ENCODE data around the gene ENTREP1. TPM values are rescaled to one million over a fixed set of nuclear protein-coding genes. Genes with fewer than 3 reads are reported as not detected.

Gene ENTREP1
- polyA plus RNA-seq, 1 of the 3 experiments (the other 2 are of a cell fraction): not detected

- Histone ChIP-seq H3K4me1 (ENCODE audit: control insufficient read depth in 1 of 2, insufficient read depth in 2 of 2, low read depth in 1 of 2, low read length in 1 of 2) (no peaks in the 10 kb centered on the region; a peak in 1 of 4 replicates), H3K4me3 (ENCODE audit: low read depth in 2 of 2, low read length in 1 of 2) (no peak overlapping the region), H3K4me2 (no peak overlapping the region), H4K20me1 (ENCODE audit: insufficient read depth) (no peaks in the 10 kb centered on the region), H3K9me3 (no peaks in the 10 kb centered on the region), H3K27me3 (ENCODE audit: insufficient read depth) (no peaks in the 10 kb centered on the region), H3K36me3 (replicated peaks in 1 of 2; ENCODE audit: control insufficient read depth in 1 of 2, insufficient read depth in 2 of 2, low read length in 1 of 2) (no peaks in the 10 kb centered on the region), H3K79me2 (ENCODE audit: insufficient read depth) (no peaks in the 10 kb centered on the region), H3F3A (replicated peaks; ENCODE audit: insufficient read depth) (no peaks in the 10 kb centered on the region), H3K27ac (ENCODE audit: low read depth in 2 of 2, low read length in 1 of 2) (no peak overlapping the region), H2AFZ (ENCODE audit: low read depth) (no peak overlapping the region), H3K9ac (no peak overlapping the region), H3K9me2 (no peaks in the 10 kb centered on the region)
- POLR2A ChIA-PET: interaction anchor here (0.6 kb wide), 1 partner anchor 859 kb away, joined by 3 read pairs; no protein-coding TSS in a partner anchor
- DNase-seq: no peak
- TF ChIP-seq EZH2phosphoT487 (IDR thresholded peaks at IDR 0.05; ENCODE audit: borderline replicate concordance, low read depth) (no peak), ELF1 (IDR thresholded peaks at IDR 0.05) (no peak), TCF12 (IDR thresholded peaks at IDR 0.05) (no peak), USF2 (IDR thresholded peaks at IDR 0.05; ENCODE audit: borderline replicate concordance, low read depth, low read length) (no peak)
- CTCF ChIA-PET: interaction anchor here (1.0 to 1.5 kb wide), 3 partner anchors 10 to 695 kb away, joined by 3 read pairs; no protein-coding TSS in a partner anchor
- 92% methylated on average over 3 of the region's 3 CpGs for WGBS (ENCODE audit: low lambda C conversion rate)
Observed at GRCh38 chr9:69411246-69411645, 86.2 kb downstream of the ENTREP1 start.

DNA sequence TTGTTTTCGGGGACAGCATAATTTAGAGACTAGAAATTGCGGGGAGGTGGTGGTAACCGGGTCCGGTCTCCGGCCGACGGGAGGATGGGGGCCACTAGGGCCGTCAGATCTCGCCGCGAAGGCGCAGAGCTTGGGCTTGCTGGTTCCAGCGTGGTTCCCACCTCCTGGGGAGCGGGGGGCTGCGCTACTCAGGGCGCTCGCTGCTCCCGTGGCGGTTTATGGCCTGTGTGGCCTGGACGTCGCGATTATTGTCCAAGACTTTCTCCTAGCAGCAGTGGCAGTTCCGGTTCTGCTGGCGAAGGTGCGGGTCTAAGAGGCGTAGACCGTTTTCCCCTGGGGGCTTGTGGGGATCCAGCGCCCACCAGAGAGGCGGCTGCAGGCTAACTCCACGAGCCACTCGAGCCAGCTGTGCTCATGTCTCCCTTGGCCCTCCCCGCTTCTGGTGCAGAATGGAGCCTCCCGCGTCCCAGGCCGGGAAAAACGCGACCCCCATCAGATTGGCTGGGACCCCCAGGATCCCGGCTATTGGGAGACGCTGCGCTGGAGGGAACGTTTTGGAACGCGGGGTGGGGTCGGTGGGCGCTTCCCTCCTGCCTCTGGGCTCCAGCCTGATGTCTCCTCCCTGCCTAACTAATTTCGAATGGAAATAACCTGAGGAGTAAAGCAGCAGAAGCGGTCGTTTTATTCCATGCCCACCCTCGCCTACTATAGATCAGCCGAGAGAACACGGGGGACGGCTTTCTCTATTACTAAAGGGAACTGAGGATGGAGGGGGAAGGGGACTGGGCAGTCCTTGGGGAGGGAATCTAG, 87.1 kb downstream of the ENTREP1 start:
- ChIA-PET POLR2A (no interaction called here), CTCF (interaction anchor here (1.0 to 1.6 kb wide), 6 partner anchors 9 to 694 kb away, joined by 3 to 14 read pairs (median 4); no protein-coding TSS in a partner anchor)
- no peaks in the 10 kb centered on the region for H3K9me2 ChIP-seq
- H3K9ac ChIP-seq: no peak overlapping the region
- H3K4me1 ChIP-seq (ENCODE audit: control insufficient read depth in 1 of 2, insufficient read depth in 2 of 2, low read depth in 1 of 2, low read length in 1 of 2): no peaks in the 10 kb centered on the region; a peak in 1 of 4 replicates
- H3K27ac ChIP-seq (ENCODE audit: low read depth in 2 of 2, low read length in 1 of 2): no peak overlapping the region
- peak; percentile 27 for DNase-seq
- no peak overlapping the region for H3K4me3 ChIP-seq (ENCODE audit: low read depth in 2 of 2, low read length in 1 of 2)
- H3K36me3 ChIP-seq (replicated peaks in 1 of 2; ENCODE audit: control insufficient read depth in 1 of 2, insufficient read depth in 2 of 2, low read length in 1 of 2): no peaks in the 10 kb centered on the region
- WGBS (ENCODE audit: low lambda C conversion rate): 82% methylated on average over 33 of the region's 52 CpGs
- TF ChIP-seq RXRA (IDR thresholded peaks at IDR 0.05; ENCODE audit: borderline replicate concordance, low read depth): no peak
- no peak for TF ChIP-seq EZH2phosphoT487 (IDR thresholded peaks at IDR 0.05; ENCODE audit: borderline replicate concordance, low read depth)
- no peak for TF ChIP-seq NFIC (IDR thresholded peaks at IDR 0.05; ENCODE audit: borderline replicate concordance)
- no peak for TF ChIP-seq RFX5 (IDR thresholded peaks at IDR 0.05; ENCODE audit: low read length)
- no peak for TF ChIP-seq POLR2AphosphoS5 (IDR thresholded peaks at IDR 0.05; ENCODE audit: low read depth, low read length)
- TF ChIP-seq, protein P1, sequence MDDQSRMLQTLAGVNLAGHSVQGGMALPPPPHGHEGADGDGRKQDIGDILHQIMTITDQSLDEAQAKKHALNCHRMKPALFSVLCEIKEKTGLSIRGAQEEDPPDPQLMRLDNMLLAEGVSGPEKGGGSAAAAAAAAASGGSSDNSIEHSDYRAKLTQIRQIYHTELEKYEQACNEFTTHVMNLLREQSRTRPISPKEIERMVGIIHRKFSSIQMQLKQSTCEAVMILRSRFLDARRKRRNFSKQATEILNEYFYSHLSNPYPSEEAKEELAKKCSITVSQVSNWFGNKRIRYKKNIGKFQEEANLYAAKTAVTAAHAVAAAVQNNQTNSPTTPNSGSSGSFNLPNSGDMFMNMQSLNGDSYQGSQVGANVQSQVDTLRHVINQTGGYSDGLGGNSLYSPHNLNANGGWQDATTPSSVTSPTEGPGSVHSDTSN (IDR thresholded peaks at IDR 0.05): no peak
- no peak for TF ChIP-seq SMC3 (IDR thresholded peaks at IDR 0.05; ENCODE audit: low read depth, low read length)
- H4K20me1 ChIP-seq (ENCODE audit: insufficient read depth): no peaks in the 10 kb centered on the region
- H3K79me2 ChIP-seq (ENCODE audit: insufficient read depth): no peaks in the 10 kb centered on the region
- no peak overlapping the region for H3K4me2 ChIP-seq
- no peaks in the 10 kb centered on the region for H3K27me3 ChIP-seq (ENCODE audit: insufficient read depth)
- no peaks in the 10 kb centered on the region for H3K9me3 ChIP-seq
- no peak overlapping the region for H2AFZ ChIP-seq (ENCODE audit: low read depth)
- H3F3A ChIP-seq (replicated peaks; ENCODE audit: insufficient read depth): no peaks in the 10 kb centered on the region
